GM19455 (cell line): ENCODE data around the gene CDH4.

Experiments used
- ATAC-seq: cut with Tn5 transposase; IDR thresholded peaks from one replicate; pipeline ENCODE4 v1.9.1; 2021; ENCODE audit not compliant: unreplicated experiment

The CDH4 gene

GRCh38 chr20:61525781-61526431, 273.8 kb downstream of the CDH4 start:
- no peak for ATAC-seq

- ATAC-seq = no peak
Measured at GRCh38 chr20:61526907-61527306, 274.8 kb downstream of the CDH4 start.

GRCh38 chr20:61527626-61528025, 275.6 kb downstream of the CDH4 start:
- ATAC-seq = no peak

GRCh38 chr20:61528591-61528990, 276.5 kb downstream of the CDH4 start:
- ATAC-seq = no peak

- ATAC-seq = no peak
Measured at GRCh38 chr20:61529354-61529753, 277.3 kb downstream of the CDH4 start.

GRCh38 chr20:61531553-61532345, 279.7 kb downstream of the CDH4 start:
- no peak for ATAC-seq

- ATAC-seq = no peak
Measured at GRCh38 chr20:61532736-61533135, 280.7 kb downstream of the CDH4 start.

GRCh38 chr20:61533231-61533631, 281.2 kb downstream of the CDH4 start:
- no peak for ATAC-seq

GRCh38 chr20:61534346-61534745, 282.3 kb downstream of the CDH4 start:
- no peak for ATAC-seq

- no peak for ATAC-seq
Measured at GRCh38 chr20:61535091-61535490, 283.0 kb downstream of the CDH4 start.

- no peak for ATAC-seq
Measured at GRCh38 chr20:61535536-61535935, 283.5 kb downstream of the CDH4 start.

GRCh38 chr20:61535956-61536355, 283.9 kb downstream of the CDH4 start:
- no peak for ATAC-seq

- ATAC-seq = no peak
Measured at GRCh38 chr20:61536671-61537070, 284.6 kb downstream of the CDH4 start.

- ATAC-seq = no peak
Measured at GRCh38 chr20:61537239-61538182, 285.4 kb downstream of the CDH4 start.

GRCh38 chr20:61538183-61538942, 286.3 kb downstream of the CDH4 start:
- no peak for ATAC-seq

- ATAC-seq = no peak
Measured at GRCh38 chr20:61538943-61539265, 286.8 kb downstream of the CDH4 start.

- no peak for ATAC-seq
Measured at GRCh38 chr20:61539706-61540360, 287.8 kb downstream of the CDH4 start.

- no peak for ATAC-seq
Measured at GRCh38 chr20:61541537-61541936, 289.5 kb downstream of the CDH4 start.

GRCh38 chr20:61543086-61543485, 291.0 kb downstream of the CDH4 start:
- no peak for ATAC-seq
